ENCODE results near the gene MAP2. TPM values are rescaled to one million over a fixed set of nuclear protein-coding genes. Genes with fewer than 3 reads are reported as not detected.

The MAP2 gene
- total and polyA plus RNA-seq, 2 donors (not counting 3 experiments of a cell fraction or from before 2014, with no cell fraction given): 19.4 to 46.1 TPM

DNA sequence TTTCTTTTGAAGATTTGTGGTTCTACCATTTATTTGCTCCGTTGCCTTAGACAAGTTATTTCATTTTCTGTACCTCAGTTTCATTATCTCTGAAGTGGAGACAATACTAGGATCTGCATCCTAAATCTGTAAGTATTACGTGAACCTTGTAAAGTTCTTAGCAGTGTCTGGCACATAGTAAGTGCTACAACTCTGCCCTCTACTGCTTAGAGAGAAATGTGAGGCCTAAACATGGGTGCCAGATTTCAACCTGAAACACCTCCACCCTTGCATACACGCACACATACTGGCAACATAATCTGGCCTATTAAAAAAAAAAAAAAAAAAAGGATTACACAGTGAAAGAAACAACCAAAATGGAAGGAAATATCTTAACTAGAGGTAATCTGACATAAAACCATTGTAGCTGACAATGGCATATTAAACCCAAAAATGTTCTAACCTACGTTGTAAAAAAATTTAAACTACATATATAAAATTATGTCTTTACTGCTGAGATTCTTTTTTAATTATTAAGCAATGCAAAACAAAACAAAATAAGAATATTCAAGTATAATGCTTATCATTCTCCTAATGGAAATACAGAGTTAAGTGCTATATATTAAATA, 132.6 kb downstream of the MAP2 start:
- DNase-seq (ENCODE audit: low read depth, low spot score) (peak; percentile 70), FAIRE-seq (peak; percentile 69)
- Histone ChIP-seq H4K20me1 (replicated peaks; ENCODE audit: control insufficient read depth, extremely low read depth, insufficient read depth, low read length) (no peaks in the 10 kb centered on the region), H3K9me3 (replicated peaks; ENCODE audit: control insufficient read depth, insufficient read depth, low read length) (no peaks in the 10 kb centered on the region), H3K27me3 (ENCODE audit: control insufficient read depth in 2 of 2, insufficient read depth in 2 of 2, low read length in 2 of 2) (no peaks in the 10 kb centered on the region), H3K9ac (replicated peaks; ENCODE audit: extremely low read depth, insufficient read depth, low read length) (no peak overlapping the region), H3K36me3 (ENCODE audit: control insufficient read depth in 2 of 2, extremely low read depth in 1 of 2, insufficient read depth in 2 of 2, low read length in 2 of 2) (no peaks in the 10 kb centered on the region), H3K9me1 (replicated peaks; ENCODE audit: control insufficient read depth, extremely low read depth, insufficient read depth, low read length) (no peaks in the 10 kb centered on the region), H3K4me3 (replicated peaks in 1 of 3; ENCODE audit: insufficient read depth in 1 of 3, low read depth in 1 of 3, low read length in 3 of 3) (no peak overlapping the region), H3K79me2 (ENCODE audit: control insufficient read depth, insufficient read depth, low read length) (no peaks in the 10 kb centered on the region), H3K4me1 (ENCODE audit: control insufficient read depth, extremely low read depth, insufficient read depth, low read length) (no peaks in the 10 kb centered on the region), H3K27ac (ENCODE audit: insufficient read depth, low read depth, low read length) (no peak overlapping the region), H2AFZ (ENCODE audit: low read depth, low read length) (no peak overlapping the region), H3K4me2 (ENCODE audit: insufficient read depth, low read length) (no peak overlapping the region)
- intact Hi-C loops (cut with micrococcal nuclease): loop anchor here (1.0 kb wide), 3 partner anchors 60 to 222 kb away; no protein-coding TSS in a partner anchor
- CTCF ChIA-PET: interaction anchor here (0.6 to 7.8 kb wide), 19 partner anchors 9 to 405 kb away, joined by 3 to 254 read pairs (median 4); partner anchors contain the start of gene MAP2
- TF ChIP-seq, protein P1, sequence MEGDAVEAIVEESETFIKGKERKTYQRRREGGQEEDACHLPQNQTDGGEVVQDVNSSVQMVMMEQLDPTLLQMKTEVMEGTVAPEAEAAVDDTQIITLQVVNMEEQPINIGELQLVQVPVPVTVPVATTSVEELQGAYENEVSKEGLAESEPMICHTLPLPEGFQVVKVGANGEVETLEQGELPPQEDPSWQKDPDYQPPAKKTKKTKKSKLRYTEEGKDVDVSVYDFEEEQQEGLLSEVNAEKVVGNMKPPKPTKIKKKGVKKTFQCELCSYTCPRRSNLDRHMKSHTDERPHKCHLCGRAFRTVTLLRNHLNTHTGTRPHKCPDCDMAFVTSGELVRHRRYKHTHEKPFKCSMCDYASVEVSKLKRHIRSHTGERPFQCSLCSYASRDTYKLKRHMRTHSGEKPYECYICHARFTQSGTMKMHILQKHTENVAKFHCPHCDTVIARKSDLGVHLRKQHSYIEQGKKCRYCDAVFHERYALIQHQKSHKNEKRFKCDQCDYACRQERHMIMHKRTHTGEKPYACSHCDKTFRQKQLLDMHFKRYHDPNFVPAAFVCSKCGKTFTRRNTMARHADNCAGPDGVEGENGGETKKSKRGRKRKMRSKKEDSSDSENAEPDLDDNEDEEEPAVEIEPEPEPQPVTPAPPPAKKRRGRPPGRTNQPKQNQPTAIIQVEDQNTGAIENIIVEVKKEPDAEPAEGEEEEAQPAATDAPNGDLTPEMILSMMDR (IDR thresholded peaks at IDR 0.05; ENCODE audit: extremely low read depth in 1 of 2, insufficient read depth in 1 of 2, low read depth in 1 of 2, low read length in 2 of 2): peak; percentile 48 to 57
- TF ChIP-seq, protein P2, sequence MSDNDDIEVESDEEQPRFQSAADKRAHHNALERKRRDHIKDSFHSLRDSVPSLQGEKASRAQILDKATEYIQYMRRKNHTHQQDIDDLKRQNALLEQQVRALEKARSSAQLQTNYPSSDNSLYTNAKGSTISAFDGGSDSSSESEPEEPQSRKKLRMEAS (IDR thresholded peaks at IDR 0.05; ENCODE audit: insufficient read depth, insufficient read length): no peak
- BruUV-seq (replicated peaks): no TSS peak
- POLR2A ChIA-PET: no interaction called here
- dilution Hi-C loops (cut with MboI; ENCODE audit: extremely low pct_ligation_motif_present, low sequenced_read_pairs): no loop called here

DNA sequence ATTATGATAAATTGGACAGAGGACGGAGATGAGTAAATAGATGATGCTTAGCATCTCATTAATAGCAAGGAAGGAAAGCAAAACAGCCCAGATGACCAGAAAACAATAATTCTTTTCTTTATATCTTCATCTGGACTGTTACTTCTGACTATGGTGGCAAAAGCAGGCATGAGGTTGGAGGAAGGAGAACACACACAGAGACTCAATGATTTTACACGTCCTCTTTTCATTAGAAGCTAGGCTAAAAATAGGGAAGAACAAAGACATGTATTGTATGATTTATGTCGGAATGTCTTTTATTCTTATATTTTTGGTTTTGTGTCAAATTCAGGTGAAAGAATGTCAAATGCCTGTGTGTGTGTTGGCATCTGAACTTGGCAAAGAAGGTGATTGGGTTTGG, 137.1 kb downstream of the MAP2 start:
- BruUV-seq (replicated peaks): no TSS peak
- Histone ChIP-seq H3K79me2 (ENCODE audit: control insufficient read depth, insufficient read depth, low read length) (no peaks in the 10 kb centered on the region), H3K27ac (ENCODE audit: insufficient read depth, low read depth, low read length) (no peak overlapping the region), H3K9me3 (replicated peaks; ENCODE audit: control insufficient read depth, insufficient read depth, low read length) (no peaks in the 10 kb centered on the region), H3K4me2 (ENCODE audit: insufficient read depth, low read length) (no peak overlapping the region), H4K20me1 (replicated peaks; ENCODE audit: control insufficient read depth, extremely low read depth, insufficient read depth, low read length) (no peaks in the 10 kb centered on the region), H3K36me3 (ENCODE audit: control insufficient read depth in 2 of 2, extremely low read depth in 1 of 2, insufficient read depth in 2 of 2, low read length in 2 of 2) (no peaks in the 10 kb centered on the region), H3K9ac (replicated peaks; ENCODE audit: extremely low read depth, insufficient read depth, low read length) (no peak overlapping the region), H3K4me3 (replicated peaks in 1 of 3; ENCODE audit: insufficient read depth in 1 of 3, low read depth in 1 of 3, low read length in 3 of 3) (no peak overlapping the region), H3K27me3 (ENCODE audit: control insufficient read depth in 2 of 2, insufficient read depth in 2 of 2, low read length in 2 of 2) (no peaks in the 10 kb centered on the region), H3K9me1 (replicated peaks; ENCODE audit: control insufficient read depth, extremely low read depth, insufficient read depth, low read length) (peaks cover 2% of the 10 kb centered on the region), H2AFZ (ENCODE audit: low read depth, low read length) (no peak overlapping the region), H3K4me1 (ENCODE audit: control insufficient read depth, extremely low read depth, insufficient read depth, low read length) (no peaks in the 10 kb centered on the region)
- dilution Hi-C loops (cut with MboI; ENCODE audit: extremely low pct_ligation_motif_present, low sequenced_read_pairs) (no loop called here), intact Hi-C loops (cut with micrococcal nuclease) (no loop called here)
- DNase-seq (ENCODE audit: low read depth, low spot score): no peak
- CTCF ChIA-PET: interaction anchor here (0.6 to 5.0 kb wide), 5 partner anchors 16 to 634 kb away, joined by 3 to 38 read pairs (median 3); partner anchors contain the start of gene MAP2
- TF ChIP-seq GATA2 (IDR thresholded peaks at IDR 0.05; ENCODE audit: insufficient read depth, insufficient read length, low read depth, low read length) (no peak), EZH2 (IDR thresholded peaks at IDR 0.05; ENCODE audit: borderline replicate concordance, low read depth, low read length, severe bottlenecking) (no peak), POLR2AphosphoS5 (IDR thresholded peaks at IDR 0.05; ENCODE audit: insufficient read depth, low read depth, low read length) (no peak), POLR2A (IDR thresholded peaks at IDR 0.05; ENCODE audit: low read depth, low read length) (no peak), JUN (IDR thresholded peaks at IDR 0.05; ENCODE audit: borderline replicate concordance, insufficient read depth, insufficient read length, low read depth) (no peak)
- TF ChIP-seq, protein P2 (IDR thresholded peaks at IDR 0.05; ENCODE audit: insufficient read depth, insufficient read length): no peak
- no peak for FAIRE-seq
- POLR2A ChIA-PET: no interaction called here

All from endothelial cell of umbilical vein (primary cell).